Measurements from ENCODE around the gene SYT1. TPM values are rescaled to one million over a fixed set of nuclear protein-coding genes. Genes with fewer than 3 reads are reported as not detected.
"Not testable (repeated sequence)": the region's sequence is repeated elsewhere in the genome, so short reads cannot be mapped to it uniquely, and the experiment has no call there.

SYT1 gene
- total RNA-seq: not detected in 2 replicates

- intact Hi-C loops (cut with micrococcal nuclease): no loop called here
Observed at GRCh38 chr12:78864403-78864869, at the start of gene SYT1. TSS of gene SYT1 (plus strand) at chr12:78864774.

DNA sequence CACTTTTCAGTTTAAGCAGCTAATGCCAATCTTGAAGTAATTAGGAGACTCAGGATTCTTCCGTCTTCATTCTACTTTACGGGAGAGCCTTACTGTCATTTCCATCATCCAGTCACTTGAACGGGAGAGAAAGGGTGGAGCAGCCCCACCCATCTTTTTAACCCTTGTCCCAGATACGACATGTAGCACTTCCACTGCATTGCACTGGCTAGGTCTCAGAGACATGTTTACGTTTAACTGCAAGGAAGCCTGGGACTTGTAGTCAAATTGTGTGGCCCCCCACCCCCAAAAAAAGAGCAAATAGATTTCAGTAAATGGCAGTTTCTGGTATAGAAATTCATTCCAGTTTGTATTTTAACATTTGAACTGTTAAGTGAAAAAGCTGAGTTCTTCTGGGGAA is 46.1 kb upstream of the SYT1 start:
- intact Hi-C loops (cut with micrococcal nuclease): no loop called here

GRCh38 chr12:78820946-78821345 is 43.6 kb upstream of the SYT1 start:
- intact Hi-C loops (cut with micrococcal nuclease): no loop called here

DNA sequence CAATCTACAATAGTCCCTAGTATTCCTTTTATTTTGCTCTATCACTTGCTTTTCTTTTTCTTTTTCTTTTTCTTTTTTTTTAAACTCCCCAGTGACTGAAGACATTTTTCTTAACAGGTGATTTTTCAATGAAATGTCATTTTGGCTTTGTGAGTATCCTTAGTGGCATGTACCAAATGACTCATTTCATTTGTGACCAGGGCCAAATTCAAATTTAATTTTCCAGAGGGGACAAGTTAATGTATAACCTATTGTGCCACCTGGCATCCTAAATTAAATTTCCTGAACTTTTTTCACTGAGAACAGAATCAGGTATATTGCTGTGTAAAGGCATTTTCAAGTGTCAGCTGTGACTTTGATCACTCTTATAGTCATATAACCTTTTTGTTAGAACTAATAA is 39.7 kb upstream of the SYT1 start:
- intact Hi-C loops (cut with micrococcal nuclease): no loop called here

GRCh38 chr12:78829690-78830089 is 34.9 kb upstream of the SYT1 start:
- intact Hi-C loops (cut with micrococcal nuclease): no loop called here

GRCh38 chr12:78835493-78835892 is 29.1 kb upstream of the SYT1 start:
- intact Hi-C loops (cut with micrococcal nuclease): no loop called here

DNA sequence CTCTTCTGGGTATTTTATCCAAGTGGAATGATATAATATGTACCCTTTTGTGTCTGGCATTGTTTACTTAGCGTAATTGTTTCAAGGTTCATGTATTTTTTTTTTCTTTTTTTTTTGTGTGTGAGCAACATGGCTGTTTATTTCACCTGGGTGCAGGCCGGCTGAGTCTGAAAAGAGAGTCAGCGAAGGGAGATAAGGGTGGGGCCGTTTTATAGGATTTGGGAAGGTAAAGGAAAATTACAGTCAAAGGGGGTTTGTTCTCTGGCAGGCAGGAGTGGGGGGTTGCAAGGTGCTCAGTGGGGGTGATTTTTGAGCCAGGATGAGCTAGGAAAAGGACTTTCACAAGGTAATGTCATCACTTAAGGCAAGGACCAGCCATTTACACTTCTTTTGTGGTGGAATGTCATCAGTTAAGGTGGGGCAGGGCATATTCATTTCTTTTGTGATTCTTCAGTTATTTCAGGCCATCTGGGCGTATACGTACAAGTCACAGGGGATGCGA is 24.0 kb upstream of the SYT1 start:
- intact Hi-C loops (cut with micrococcal nuclease): not testable (repeated sequence)

DNA sequence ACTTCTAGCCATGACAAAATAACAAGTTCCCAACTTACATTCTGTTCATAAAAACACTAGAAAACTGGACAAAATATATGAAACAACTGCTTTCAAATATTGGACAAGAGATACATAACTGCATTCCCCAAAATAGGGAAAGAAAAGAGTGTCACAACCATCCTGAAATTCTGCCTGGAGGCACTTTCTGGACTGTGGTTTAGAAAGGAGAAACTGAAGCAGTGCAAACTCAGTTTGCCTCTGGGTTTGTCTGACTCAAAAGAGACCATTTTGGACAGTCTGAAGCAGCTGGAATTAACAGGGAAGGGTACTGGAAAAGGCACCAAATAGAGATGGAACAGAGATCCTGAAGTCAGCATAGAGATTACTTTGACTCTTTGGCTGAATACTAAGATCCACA is 11.3 kb upstream of the SYT1 start:
- intact Hi-C loops (cut with micrococcal nuclease): no loop called here

- intact Hi-C loops (cut with micrococcal nuclease): no loop called here
Observed at GRCh38 chr12:78863482-78864402, 832 bp upstream of the SYT1 start.

GRCh38 chr12:78864870-78865463 is 393 bp downstream of the SYT1 start:
- intact Hi-C loops (cut with micrococcal nuclease): no loop called here

DNA sequence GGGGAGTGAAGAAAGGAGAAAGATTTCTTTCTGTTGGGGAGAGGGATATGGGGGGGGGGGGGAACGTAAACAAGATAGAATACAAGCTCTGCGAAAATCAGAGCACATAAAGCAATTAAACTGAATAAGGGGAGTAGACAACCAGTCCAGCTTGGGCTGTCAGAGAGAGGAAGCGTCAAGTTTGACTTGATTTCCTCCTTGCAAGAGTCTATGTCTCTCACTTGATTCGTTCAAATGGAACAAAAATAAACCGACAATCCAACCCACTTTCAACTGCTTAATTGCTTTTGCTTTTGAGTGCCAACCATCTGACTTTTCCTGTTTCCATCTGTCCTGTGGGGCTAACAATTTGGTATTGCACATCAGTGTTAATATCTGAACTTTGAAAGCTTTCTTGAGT is 942 bp downstream of the SYT1 start:
- intact Hi-C loops (cut with micrococcal nuclease): no loop called here

DNA sequence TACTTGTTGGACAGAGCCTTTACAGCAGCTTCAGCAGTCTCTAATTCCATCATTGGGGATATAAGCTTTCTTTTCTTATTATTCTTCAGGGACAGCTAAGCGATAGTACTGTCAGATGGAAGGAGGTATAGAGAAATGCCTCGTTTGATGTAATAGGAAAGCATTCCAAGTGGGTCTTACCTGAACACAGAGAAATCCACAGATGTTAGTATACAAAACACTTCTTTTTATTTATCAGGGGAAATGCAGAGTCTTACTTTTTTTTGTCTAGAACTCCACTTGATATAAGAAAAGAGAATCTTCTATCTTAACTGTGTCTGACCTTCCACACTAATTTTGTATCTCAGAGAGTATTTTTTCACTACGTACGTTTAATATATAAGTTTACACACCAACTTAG is 1.9 kb downstream of the SYT1 start:
- intact Hi-C loops (cut with micrococcal nuclease): no loop called here

GRCh38 chr12:78870539-78870938 is 6.0 kb downstream of the SYT1 start:
- intact Hi-C loops (cut with micrococcal nuclease): no loop called here

DNA sequence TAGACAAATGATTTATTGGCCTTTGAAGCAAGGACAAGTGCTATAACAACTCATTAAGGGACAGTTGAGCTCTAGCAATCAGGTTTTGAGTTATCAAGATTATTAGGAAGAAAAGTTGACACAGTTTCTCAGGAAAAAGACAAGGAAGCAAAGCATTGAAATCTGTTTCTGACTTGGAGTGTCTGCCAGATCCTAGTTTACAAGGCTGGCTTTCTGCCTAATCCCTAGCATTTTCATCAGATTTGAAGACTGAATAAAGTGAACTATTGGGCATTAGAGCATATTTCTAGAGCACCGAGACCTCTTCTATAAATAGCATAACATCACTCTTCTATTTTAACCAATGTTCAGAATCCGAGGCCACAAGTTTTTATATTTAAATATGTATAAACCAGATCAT is 7.0 kb downstream of the SYT1 start:
- intact Hi-C loops (cut with micrococcal nuclease): no loop called here

DNA sequence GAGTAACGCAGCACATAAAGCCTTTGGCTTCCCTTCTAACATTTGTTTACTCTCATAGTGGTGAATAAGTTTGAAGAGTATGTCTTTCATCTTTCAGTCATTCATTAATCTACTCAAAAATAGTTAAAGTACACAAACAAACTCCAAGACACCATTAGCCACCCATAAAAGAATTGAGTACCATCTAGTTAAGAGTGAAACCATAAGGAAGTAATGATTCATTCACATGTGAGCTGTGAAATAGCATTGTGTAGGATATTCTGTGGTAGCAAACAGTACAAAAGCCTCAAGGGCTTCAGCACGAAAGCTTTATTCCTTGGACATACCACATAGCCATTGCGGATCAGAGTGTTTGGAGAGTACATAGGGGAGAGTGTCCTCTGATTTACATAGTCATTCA is 13.9 kb downstream of the SYT1 start:
- intact Hi-C loops (cut with micrococcal nuclease): no loop called here

GRCh38 chr12:78878866-78879265 is 14.3 kb downstream of the SYT1 start:
- intact Hi-C loops (cut with micrococcal nuclease): no loop called here

- intact Hi-C loops (cut with micrococcal nuclease): no loop called here
Observed at GRCh38 chr12:78880078-78880477, 15.5 kb downstream of the SYT1 start.

- intact Hi-C loops (cut with micrococcal nuclease): no loop called here
Observed at GRCh38 chr12:78881685-78882084, 17.1 kb downstream of the SYT1 start.

GRCh38 chr12:78885466-78885865 is 20.9 kb downstream of the SYT1 start:
- intact Hi-C loops (cut with micrococcal nuclease): no loop called here

GRCh38 chr12:78886719-78887407 is 22.3 kb downstream of the SYT1 start:
- intact Hi-C loops (cut with micrococcal nuclease): no loop called here

GRCh38 chr12:78887444-78887843 is 22.9 kb downstream of the SYT1 start:
- intact Hi-C loops (cut with micrococcal nuclease): no loop called here

DNA sequence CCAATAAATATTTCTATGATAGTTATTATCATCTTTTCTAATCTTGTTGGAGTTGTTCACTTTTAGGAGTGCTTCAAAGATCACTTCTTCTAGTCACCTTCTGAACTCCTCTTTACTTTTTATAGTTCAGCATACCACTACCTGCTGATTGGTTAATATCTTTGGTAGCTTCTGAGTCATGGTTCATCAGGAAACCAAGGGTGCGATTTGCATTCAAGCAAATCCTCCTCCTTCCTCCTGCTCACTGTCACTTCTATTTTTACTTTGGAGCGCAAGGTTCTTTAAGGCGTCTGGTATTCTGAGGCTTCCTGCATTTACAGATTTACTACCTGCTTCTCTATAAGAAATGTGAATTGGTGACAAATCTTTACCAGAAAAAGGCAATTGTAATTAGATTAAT is 24.0 kb downstream of the SYT1 start:
- intact Hi-C loops (cut with micrococcal nuclease): no loop called here
